Measurements from ENCODE around the gene ERRFI1.

DNA sequence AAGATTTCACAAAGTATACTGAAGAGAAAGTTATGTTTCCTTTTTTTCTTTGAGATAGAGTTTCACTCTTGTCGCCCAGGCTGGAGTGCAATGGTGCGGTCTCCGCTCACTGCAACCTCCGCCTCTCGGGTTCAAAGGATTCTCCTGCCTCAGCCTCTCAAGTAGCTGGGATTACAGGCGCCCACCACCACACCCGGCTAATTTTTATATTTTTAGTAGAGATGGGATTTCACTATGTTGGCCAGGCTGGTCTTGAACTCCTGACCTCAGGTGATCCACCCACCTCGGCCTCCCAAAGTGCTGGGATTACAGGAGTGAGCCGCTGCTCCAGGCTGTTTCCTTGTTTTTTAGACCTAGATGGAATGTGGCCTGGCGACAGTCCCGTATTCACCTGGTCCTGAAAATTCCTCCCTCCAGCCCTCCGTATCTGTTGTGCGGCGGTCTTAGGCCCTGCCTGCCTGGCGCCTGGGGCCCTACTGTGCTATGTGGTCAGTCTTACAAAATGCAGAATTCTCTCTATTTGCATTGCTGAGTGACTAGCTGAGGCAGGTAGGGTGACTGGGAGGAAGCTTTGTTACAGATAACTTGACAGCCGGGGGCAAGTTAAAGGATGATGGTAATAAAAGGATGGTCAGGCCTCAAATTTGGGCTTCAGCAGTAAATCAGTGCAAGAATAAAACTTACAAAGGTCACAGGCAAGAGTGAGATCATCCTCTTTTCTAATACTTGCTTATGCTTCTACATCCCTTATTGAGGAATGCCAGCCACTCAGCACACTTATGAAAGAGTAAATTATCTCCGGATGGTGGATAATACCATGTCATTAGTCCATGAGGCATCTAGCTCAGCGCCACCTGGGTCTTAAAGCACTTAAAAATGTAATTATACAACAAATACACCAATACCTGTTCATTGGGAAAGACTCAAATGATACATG, 34.3 kb downstream of the ERRFI1 start:
- TF ChIP-seq, protein P1, sequence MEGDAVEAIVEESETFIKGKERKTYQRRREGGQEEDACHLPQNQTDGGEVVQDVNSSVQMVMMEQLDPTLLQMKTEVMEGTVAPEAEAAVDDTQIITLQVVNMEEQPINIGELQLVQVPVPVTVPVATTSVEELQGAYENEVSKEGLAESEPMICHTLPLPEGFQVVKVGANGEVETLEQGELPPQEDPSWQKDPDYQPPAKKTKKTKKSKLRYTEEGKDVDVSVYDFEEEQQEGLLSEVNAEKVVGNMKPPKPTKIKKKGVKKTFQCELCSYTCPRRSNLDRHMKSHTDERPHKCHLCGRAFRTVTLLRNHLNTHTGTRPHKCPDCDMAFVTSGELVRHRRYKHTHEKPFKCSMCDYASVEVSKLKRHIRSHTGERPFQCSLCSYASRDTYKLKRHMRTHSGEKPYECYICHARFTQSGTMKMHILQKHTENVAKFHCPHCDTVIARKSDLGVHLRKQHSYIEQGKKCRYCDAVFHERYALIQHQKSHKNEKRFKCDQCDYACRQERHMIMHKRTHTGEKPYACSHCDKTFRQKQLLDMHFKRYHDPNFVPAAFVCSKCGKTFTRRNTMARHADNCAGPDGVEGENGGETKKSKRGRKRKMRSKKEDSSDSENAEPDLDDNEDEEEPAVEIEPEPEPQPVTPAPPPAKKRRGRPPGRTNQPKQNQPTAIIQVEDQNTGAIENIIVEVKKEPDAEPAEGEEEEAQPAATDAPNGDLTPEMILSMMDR (IDR thresholded peaks at IDR 0.05 in 8 of 11, conservative IDR thresholded peaks at IDR 0.05 in 3 of 11): no peak
- no peak for TF ChIP-seq POLR2AphosphoS5 (IDR thresholded peaks at IDR 0.05)

Measured in spleen (tissue), 7 donors.